RWPE2 (cell line): ENCODE results near the gene ARHGEF3.
"Not testable (repeated sequence)": the region's sequence is repeated elsewhere in the genome, so short reads cannot be mapped to it uniquely, and the experiment has no call there.

Experiments used
- ATAC-seq: fragments of 200-7000 bp; cut with Tn5 transposase; 3 replicates; pipeline ENCODE4 v1.9.1; 2021; ENCODE audit warnings: low read depth
- DNase-seq: peaks from one replicate; pipeline ENCODE4 v3.0.0-alpha.2; 2020; ENCODE audit warnings: low spot score
- H3K27ac ChIP-seq: fragments of 450-650 bp; 2 replicates; pipeline ENCODE4 v1.5.1; 2017; ENCODE audit warnings: mild to moderate bottlenecking; ENCODE audit not compliant: poor library complexity, severe bottlenecking
- H3K27me3 ChIP-seq: fragments of 250-450 bp; sonication (Bioruptor Pico); 2 replicates; pipeline ENCODE4 v1.5.1; 2021; ENCODE audit warnings: mild to moderate bottlenecking, moderate library complexity; ENCODE audit not compliant: insufficient read depth, poor library complexity, severe bottlenecking
- H3K36me3 ChIP-seq: fragments of 250-450 bp; sonication (Bioruptor Pico); 2 replicates; pipeline ENCODE4 v1.5.1; 2020; ENCODE audit warnings: low read depth, mild to moderate bottlenecking, moderate library complexity
- H3K4me1 ChIP-seq: fragments of 250-450 bp; sonication (Bioruptor Pico); 2 replicates; pipeline ENCODE4 v1.5.1; 2021; ENCODE audit warnings: mild to moderate bottlenecking, moderate library complexity; ENCODE audit not compliant: insufficient read depth, poor library complexity, severe bottlenecking
- H3K4me3 ChIP-seq: fragments of 250-450 bp; sonication (Bioruptor Pico); 2 replicates; pipeline ENCODE4 v1.5.1; 2021; ENCODE audit warnings: mild to moderate bottlenecking, moderate library complexity; ENCODE audit not compliant: severe bottlenecking
- H3K9me3 ChIP-seq: fragments of 250-450 bp; sonication (Bioruptor Pico); 2 replicates; pipeline ENCODE4 v1.5.1; 2021; ENCODE audit warnings: mild to moderate bottlenecking, moderate library complexity; ENCODE audit not compliant: severe bottlenecking
- TF ChIP-seq, protein P1 (sequence below): fragments of 450-650 bp; IDR thresholded peaks from one replicate; pipeline ENCODE4 v1.5.1; 2017; ENCODE audit warnings: mild to moderate bottlenecking, moderate library complexity; ENCODE audit not compliant: poor library complexity, severe bottlenecking

The ARHGEF3 gene

DNA sequence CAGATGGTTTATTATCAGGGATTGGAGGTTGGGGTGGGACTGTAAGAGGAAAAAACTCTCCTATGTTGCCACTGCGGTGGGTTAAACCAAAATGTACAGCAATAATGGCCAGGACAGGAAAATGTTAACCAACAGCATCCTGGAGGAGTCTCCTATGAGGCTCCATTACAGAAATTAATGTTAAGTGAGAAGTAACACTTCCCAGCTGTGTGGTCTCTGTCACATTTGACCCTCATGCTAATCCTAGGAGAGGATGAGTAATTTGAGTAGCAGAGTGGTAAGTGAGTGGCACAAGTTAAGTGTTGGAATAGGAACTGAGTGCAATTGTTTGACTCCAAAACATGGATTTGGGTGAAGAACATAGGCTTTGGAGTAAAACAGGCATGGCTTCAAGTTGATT lies 39.0 kb downstream of the ARHGEF3 start:
- DNase-seq (no peak), ATAC-seq (no peak)
- Histone ChIP-seq H3K36me3 (no peaks in the 10 kb centered on the region), H3K9me3 (no peaks in the 10 kb centered on the region), H3K4me1 (peaks cover 3% of the 10 kb centered on the region), H3K27me3 (no peaks in the 10 kb centered on the region), H3K4me3 (no peak overlapping the region), H3K27ac (no peak overlapping the region)
- TF ChIP-seq, protein P1, sequence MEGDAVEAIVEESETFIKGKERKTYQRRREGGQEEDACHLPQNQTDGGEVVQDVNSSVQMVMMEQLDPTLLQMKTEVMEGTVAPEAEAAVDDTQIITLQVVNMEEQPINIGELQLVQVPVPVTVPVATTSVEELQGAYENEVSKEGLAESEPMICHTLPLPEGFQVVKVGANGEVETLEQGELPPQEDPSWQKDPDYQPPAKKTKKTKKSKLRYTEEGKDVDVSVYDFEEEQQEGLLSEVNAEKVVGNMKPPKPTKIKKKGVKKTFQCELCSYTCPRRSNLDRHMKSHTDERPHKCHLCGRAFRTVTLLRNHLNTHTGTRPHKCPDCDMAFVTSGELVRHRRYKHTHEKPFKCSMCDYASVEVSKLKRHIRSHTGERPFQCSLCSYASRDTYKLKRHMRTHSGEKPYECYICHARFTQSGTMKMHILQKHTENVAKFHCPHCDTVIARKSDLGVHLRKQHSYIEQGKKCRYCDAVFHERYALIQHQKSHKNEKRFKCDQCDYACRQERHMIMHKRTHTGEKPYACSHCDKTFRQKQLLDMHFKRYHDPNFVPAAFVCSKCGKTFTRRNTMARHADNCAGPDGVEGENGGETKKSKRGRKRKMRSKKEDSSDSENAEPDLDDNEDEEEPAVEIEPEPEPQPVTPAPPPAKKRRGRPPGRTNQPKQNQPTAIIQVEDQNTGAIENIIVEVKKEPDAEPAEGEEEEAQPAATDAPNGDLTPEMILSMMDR, result no peak

DNA sequence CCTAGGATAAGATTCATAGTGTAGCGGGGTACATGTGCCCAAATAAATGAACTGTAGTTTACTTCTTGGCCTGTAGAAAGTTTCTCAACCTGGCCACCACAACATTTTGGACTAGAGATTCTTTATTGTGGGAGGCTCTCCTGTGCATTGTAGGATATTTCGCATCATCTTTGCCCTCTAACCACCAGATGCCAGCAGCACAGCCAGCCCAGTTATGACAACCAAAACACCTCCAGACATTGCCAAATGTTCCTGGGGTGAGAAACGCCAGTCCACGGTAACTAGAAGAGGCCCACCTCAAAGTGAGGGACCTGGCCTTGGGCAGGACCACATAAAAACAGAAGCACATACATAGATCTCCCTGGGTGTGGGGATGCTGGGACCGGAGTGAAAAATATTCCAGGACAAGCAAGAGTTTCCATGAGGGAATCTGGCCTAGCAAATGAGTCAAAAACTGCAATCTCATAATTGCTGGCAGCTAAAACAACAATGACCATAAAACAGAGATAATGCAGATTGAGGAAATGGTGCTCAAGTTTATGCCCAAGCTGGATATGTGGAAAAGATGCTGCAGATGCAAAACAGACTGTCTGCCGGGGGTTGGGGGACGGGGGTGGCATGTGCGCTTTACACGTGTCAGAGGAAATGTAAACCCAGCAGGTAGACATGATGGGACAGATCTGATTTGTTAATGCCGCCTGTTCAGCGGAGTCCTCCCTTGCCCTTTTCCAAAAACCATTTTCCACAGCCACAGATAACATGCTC lies 39.7 kb downstream of the ARHGEF3 start:
- no peak for ATAC-seq
- H3K36me3 ChIP-seq, result no peaks in the 10 kb centered on the region

DNA sequence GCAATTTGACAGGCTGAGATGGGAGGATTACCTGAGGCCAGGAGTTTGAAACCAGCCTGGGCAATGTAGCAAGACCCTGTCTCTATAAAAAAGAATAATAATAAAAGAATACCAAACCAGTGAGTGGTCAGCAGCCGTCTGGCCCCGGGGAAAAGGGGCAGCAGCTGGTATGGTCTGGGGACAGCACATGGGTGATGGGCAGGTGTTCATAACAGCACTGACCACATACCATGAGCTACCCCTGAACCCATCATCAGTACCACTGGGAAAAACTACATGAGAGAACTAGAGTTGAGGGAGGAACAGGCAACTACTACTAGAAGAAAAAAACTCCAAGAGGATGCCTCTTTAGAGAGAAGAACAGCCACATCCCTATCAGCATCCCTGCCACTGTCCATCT lies 40.7 kb downstream of the ARHGEF3 start:
- Histone ChIP-seq H3K27me3 (no peaks in the 10 kb centered on the region), H3K4me1 (peaks cover 3% of the 10 kb centered on the region), H3K27ac (no peak overlapping the region), H3K36me3 (no peaks in the 10 kb centered on the region), H3K4me3 (no peak overlapping the region), H3K9me3 (no peaks in the 10 kb centered on the region)
- ATAC-seq (no peak), DNase-seq (no peak)
- TF ChIP-seq, protein P1, result no peak

More for the DNA sequence above, 39.7 kb downstream of the ARHGEF3 start:
- TF ChIP-seq, protein P1, result no peak
- peaks cover 3% of the 10 kb centered on the region for H3K4me1 ChIP-seq
- no peaks in the 10 kb centered on the region for H3K9me3 ChIP-seq
- H3K27ac ChIP-seq, result no peak overlapping the region
- no peak for DNase-seq
- H3K27me3 ChIP-seq, result no peaks in the 10 kb centered on the region
- no peak overlapping the region for H3K4me3 ChIP-seq

DNA sequence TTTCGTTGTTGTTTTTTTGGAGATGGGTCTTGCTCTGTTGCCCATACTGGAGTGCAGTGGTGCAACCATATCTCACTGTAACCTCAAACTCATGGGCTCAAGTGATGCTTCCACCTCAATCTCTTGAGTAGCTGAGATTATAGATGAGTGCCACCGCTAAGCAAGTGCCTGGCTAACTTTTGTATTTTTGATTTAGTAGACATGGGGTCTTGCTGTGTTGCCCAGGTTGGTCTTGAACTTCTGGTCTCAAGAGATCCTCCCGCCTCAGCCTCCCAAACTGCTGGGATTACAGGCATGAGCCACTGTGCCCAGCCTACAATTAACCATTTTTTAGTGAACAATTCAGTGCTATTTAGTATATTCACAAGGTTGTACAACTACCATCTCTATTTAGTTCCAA lies 42.2 kb downstream of the ARHGEF3 start:
- Histone ChIP-seq H3K9me3 (no peaks in the 10 kb centered on the region), H3K4me1 (peaks cover 3% of the 10 kb centered on the region), H3K27ac (no peak overlapping the region), H3K4me3 (no peak overlapping the region), H3K27me3 (no peaks in the 10 kb centered on the region), H3K36me3 (no peaks in the 10 kb centered on the region)
- ATAC-seq (no peak), DNase-seq (no peak)
- TF ChIP-seq, protein P1, result no peak

DNA sequence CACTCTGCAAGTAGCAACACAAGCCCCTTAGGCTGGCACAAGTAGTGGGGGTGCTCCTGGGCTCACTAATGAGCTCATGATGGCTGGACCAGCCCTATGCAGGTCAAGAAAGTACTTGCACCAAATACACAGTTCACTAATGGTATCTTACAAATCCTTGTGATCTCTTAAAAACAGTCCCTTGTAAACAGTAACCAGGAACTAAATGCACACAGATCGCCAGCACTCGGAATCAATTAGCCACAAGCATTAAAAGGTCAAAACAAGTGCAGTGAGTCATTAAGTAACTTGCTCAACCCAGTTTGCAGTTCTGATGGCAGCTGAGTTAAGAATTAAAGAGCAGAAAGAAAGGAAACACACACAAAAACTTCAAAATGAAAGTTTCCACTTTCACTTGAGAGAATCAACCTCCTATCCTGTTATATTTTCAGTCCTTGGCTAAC lies 43.2 kb downstream of the ARHGEF3 start:
- H3K4me3 ChIP-seq, result no peak overlapping the region
- H3K4me1 ChIP-seq, result peaks cover 3% of the 10 kb centered on the region
- ATAC-seq, result peak; percentile 91
- no peaks in the 10 kb centered on the region for H3K27me3 ChIP-seq
- no peak overlapping the region for H3K27ac ChIP-seq
- H3K36me3 ChIP-seq, result no peaks in the 10 kb centered on the region
- TF ChIP-seq, protein P1, result no peak
- DNase-seq, result no peak
- H3K9me3 ChIP-seq, result no peaks in the 10 kb centered on the region

DNA sequence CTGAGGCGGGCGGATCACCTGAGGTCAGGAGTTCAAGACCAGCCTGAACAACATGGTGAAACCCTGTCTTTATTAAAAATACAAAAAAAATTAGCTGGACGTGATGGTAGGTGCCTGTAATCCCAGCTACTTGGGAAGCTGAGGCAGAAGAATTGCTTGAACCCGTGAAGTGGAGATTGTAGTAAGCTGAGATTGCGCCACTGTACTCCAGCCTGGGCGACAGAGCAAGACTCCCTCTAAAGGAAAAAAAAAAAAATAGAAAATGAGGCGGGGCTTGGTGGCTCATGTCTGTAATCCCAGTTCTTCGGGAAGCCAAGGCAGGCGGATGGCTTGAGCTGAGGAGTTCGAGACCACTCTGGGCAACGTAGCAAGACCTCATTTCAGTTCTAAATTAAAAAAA lies 43.7 kb downstream of the ARHGEF3 start:
- DNase-seq, ATAC-seq, H3K27me3 ChIP-seq: not testable (repeated sequence)

More for the DNA sequence above, 43.7 kb downstream of the ARHGEF3 start:
- H3K27ac ChIP-seq, H3K36me3 ChIP-seq, H3K4me1 ChIP-seq, H3K4me3 ChIP-seq, H3K9me3 ChIP-seq: not testable (repeated sequence)
